GM06990 (cell line): Measurements from ENCODE around the gene EPS15.
"Not testable (repeated sequence)": the region's sequence is repeated elsewhere in the genome, so short reads cannot be mapped to it uniquely, and the experiment has no call there.

Experiments
- DNase-seq: peaks from one replicate; pipeline ENCODE4 v3.0.0-alpha.2; 2011; ENCODE audit not compliant: insufficient read length; ENCODE audit errors: extremely low read depth
- H3K27me3 ChIP-seq: replicated peaks from 2 replicates; pipeline ENCODE4 v1.6.0; 2011; ENCODE audit warnings: low read length; ENCODE audit not compliant: control insufficient read depth, insufficient read depth
- H3K36me3 ChIP-seq: 2 replicates; pipeline ENCODE4 v1.5.1; 2011; ENCODE audit warnings: low read length; ENCODE audit not compliant: control insufficient read depth, insufficient read depth
- H3K4me3 ChIP-seq: replicated peaks from 2 replicates; pipeline ENCODE4 v1.5.1; 2011; ENCODE audit warnings: low read depth, mild to moderate bottlenecking, control low read depth, low read length
- CTCF ChIP-seq: IDR thresholded peaks from 2 replicates; pipeline ENCODE4 v1.5.1; 2011; ENCODE audit warnings: low read length, control low read depth, mild to moderate bottlenecking, inconsistent platforms; ENCODE audit not compliant: insufficient read depth, poor library complexity, severe bottlenecking

The EPS15 gene

GRCh38 chr1:51489472-51489871, 29.6 kb downstream of the EPS15 start:
- Histone ChIP-seq H3K27me3 (no peaks in the 10 kb centered on the region), H3K4me3 (no peak overlapping the region), H3K36me3 (no peaks in the 10 kb centered on the region)
- DNase-seq = no peak
- TF ChIP-seq CTCF = no peak

GRCh38 chr1:51488372-51489050, 30.6 kb downstream of the EPS15 start:
- peaks cover 2% of the 10 kb centered on the region for H3K36me3 ChIP-seq
- no peaks in the 10 kb centered on the region for H3K27me3 ChIP-seq
- no peak for TF ChIP-seq CTCF
- no peak overlapping the region for H3K4me3 ChIP-seq
- no peak for DNase-seq

- DNase-seq = no peak
- Histone ChIP-seq H3K4me3 (no peak overlapping the region), H3K27me3 (no peaks in the 10 kb centered on the region), H3K36me3 (peaks cover 2% of the 10 kb centered on the region)
- TF ChIP-seq CTCF = no peak
Observed at GRCh38 chr1:51487628-51488027, 31.4 kb downstream of the EPS15 start.

GRCh38 chr1:51484591-51484990, 34.5 kb downstream of the EPS15 start:
- DNase-seq = no peak
- Histone ChIP-seq H3K36me3 (peaks cover 6% of the 10 kb centered on the region), H3K27me3 (no peaks in the 10 kb centered on the region), H3K4me3 (no peak overlapping the region)
- TF ChIP-seq CTCF = no peak

GRCh38 chr1:51482881-51483280, 36.2 kb downstream of the EPS15 start:
- no peak for DNase-seq
- H3K27me3 ChIP-seq = no peaks in the 10 kb centered on the region
- no peak overlapping the region for H3K4me3 ChIP-seq
- no peak for TF ChIP-seq CTCF
- peaks cover 6% of the 10 kb centered on the region for H3K36me3 ChIP-seq

GRCh38 chr1:51474832-51475620, 44.0 kb downstream of the EPS15 start:
- not testable (repeated sequence) for H3K27me3 ChIP-seq, H3K4me3 ChIP-seq, DNase-seq, H3K36me3 ChIP-seq
